SK-N-MC (cell line): Measurements from ENCODE around the gene TMEM147.

Experiments used
- DNase-seq: peaks from one replicate; pipeline ENCODE4 v3.0.0-alpha.2; 2011; ENCODE audit warnings: low read depth, low spot score
- H3K27ac ChIP-seq: fragments of 200-600 bp; sonication (generic); 2 replicates; pipeline ENCODE4 v1.5.1; 2016; ENCODE audit warnings: mixed run types
- H3K36me3 ChIP-seq: fragments of 200-600 bp; sonication (generic); 2 replicates; pipeline ENCODE4 v1.6.1; 2017; ENCODE audit warnings: antibody characterized with exemption, low read length, mixed read lengths; ENCODE audit not compliant: insufficient read depth
- H3K4me3 ChIP-seq: fragments of 200-600 bp; sonication (generic); 2 replicates; pipeline ENCODE4 v1.5.1; 2016
- H3K9ac ChIP-seq: fragments of 200-600 bp; sonication (generic); 2 replicates; pipeline ENCODE4 v1.8.0; 2017; ENCODE audit warnings: mixed run types, mixed read lengths; ENCODE audit not compliant: insufficient read length
- H3K9me3 ChIP-seq: fragments of 200-600 bp; sonication (generic); 2 replicates; pipeline ENCODE4 v1.6.1; 2017; ENCODE audit warnings: low read depth, mild to moderate bottlenecking, antibody characterized with exemption, low read length, moderate library complexity, mixed read lengths
- EZH2 ChIP-seq: fragments of 200-600 bp; sonication (generic); IDR thresholded peaks from one replicate; pipeline ENCODE4 v1.6.1; 2017; ENCODE audit warnings: antibody characterized with exemption
- FOXP2 ChIP-seq: optimal IDR thresholded peaks from 2 replicates; pipeline ENCODE3; 2011; ENCODE audit warnings: mild to moderate bottlenecking, moderate library complexity; ENCODE audit not compliant: insufficient read depth; ENCODE audit errors: extremely low read length, control extremely low read depth
- POLR2AphosphoS5 ChIP-seq: IDR thresholded peaks from 2 replicates; pipeline ENCODE4 v1.6.1; 2012; ENCODE audit warnings: mild to moderate bottlenecking, low read depth, low read length, borderline replicate concordance

Gene TMEM147

GRCh38 chr19:35596366-35596999, 51.1 kb downstream of the TMEM147 start:
- Histone ChIP-seq H3K27ac (no peak overlapping the region), H3K9ac (no peak overlapping the region), H3K36me3 (no peaks in the 10 kb centered on the region), H3K4me3 (no peak overlapping the region), H3K9me3 (no peaks in the 10 kb centered on the region)
- no peak for DNase-seq
- no peak for TF ChIP-seq POLR2AphosphoS5
- TF ChIP-seq EZH2: no peak
- TF ChIP-seq FOXP2: no peak
